PFSK-1 (cell line): Measurements from ENCODE around the gene PAWR.

ENCODE experiments used
- FOXP2 ChIP-seq: optimal IDR thresholded peaks from 2 replicates; pipeline ENCODE3; 2011; ENCODE audit warnings: borderline replicate concordance, control low read depth, inconsistent platforms; ENCODE audit not compliant: insufficient read depth; ENCODE audit errors: extremely low read length, extremely low read depth
- POLR2AphosphoS5 ChIP-seq: IDR thresholded peaks from 2 replicates; pipeline ENCODE4 v1.6.1; 2012; ENCODE audit warnings: low read depth, mild to moderate bottlenecking, control low read depth, low read length, moderate library complexity
- REST ChIP-seq, 2 experiments: IDR thresholded peaks; 2 replicates each; pipeline versions ENCODE4 v1.6.1 to v1.8.0; 2011 to 2012; ENCODE audit warnings: low read depth in 2 of 2, low read length in 2 of 2, control low read depth in 1 of 2, inconsistent platforms in 1 of 2, mild to moderate bottlenecking in 1 of 2, moderate library complexity in 1 of 2; ENCODE audit not compliant: insufficient read depth in 1 of 2
- SIN3A ChIP-seq: IDR thresholded peaks from 2 replicates; pipeline ENCODE4 v1.6.1; 2012; ENCODE audit warnings: mild to moderate bottlenecking, low read length, moderate library complexity, borderline replicate concordance; ENCODE audit not compliant: insufficient read depth
- TAF1 ChIP-seq: IDR thresholded peaks from 2 replicates; pipeline ENCODE4 v1.6.1; 2012; ENCODE audit warnings: low read length, control low read depth, borderline replicate concordance; ENCODE audit not compliant: insufficient read depth

Gene PAWR

GRCh38 chr12:79597910-79598309, 92.9 kb downstream of the PAWR start:
- no peak for TF ChIP-seq FOXP2
- no peak for TF ChIP-seq REST (IDR thresholded peaks at IDR 0.05; ENCODE audit: insufficient read depth in 1 of 2, low read depth in 2 of 2, low read length in 2 of 2)
- TF ChIP-seq TAF1: no peak
- no peak for TF ChIP-seq POLR2AphosphoS5
- no peak for TF ChIP-seq SIN3A

GRCh38 chr12:79596719-79597350, 93.9 kb downstream of the PAWR start:
- TF ChIP-seq POLR2AphosphoS5 (no peak), REST (IDR thresholded peaks at IDR 0.05; ENCODE audit: insufficient read depth in 1 of 2, low read depth in 2 of 2, low read length in 2 of 2) (no peak), FOXP2 (no peak), TAF1 (no peak), SIN3A (no peak)

- TF ChIP-seq REST (IDR thresholded peaks at IDR 0.05; ENCODE audit: insufficient read depth in 1 of 2, low read depth in 2 of 2, low read length in 2 of 2): no peak
Measured at GRCh38 chr12:79595273-79595672, 95.5 kb downstream of the PAWR start.

- TF ChIP-seq TAF1: no peak
- no peak for TF ChIP-seq SIN3A
- no peak for TF ChIP-seq FOXP2
- no peak for TF ChIP-seq REST (IDR thresholded peaks at IDR 0.05; ENCODE audit: insufficient read depth in 1 of 2, low read depth in 2 of 2, low read length in 2 of 2)
- TF ChIP-seq POLR2AphosphoS5: no peak
Measured at GRCh38 chr12:79592865-79593264, 97.9 kb downstream of the PAWR start.

- TF ChIP-seq FOXP2 (no peak), POLR2AphosphoS5 (no peak), REST (IDR thresholded peaks at IDR 0.05; ENCODE audit: insufficient read depth in 1 of 2, low read depth in 2 of 2, low read length in 2 of 2) (no peak), TAF1 (no peak), SIN3A (no peak)
Measured at GRCh38 chr12:79591988-79592387, 98.8 kb downstream of the PAWR start.
